HepG2 (cell line): ENCODE data around the gene AKAIN1. TPM values are rescaled to one million over a fixed set of nuclear protein-coding genes. Genes with fewer than 3 reads are reported as not detected.

Experiments
- ATAC-seq: fragments of 200-7000 bp; cut with Tn5 transposase; 3 replicates; pipeline ENCODE4 v1.9.1; 2020; ENCODE audit warnings: mild to moderate bottlenecking, moderate library complexity
- BruUV-seq: library from RNA; stranded (reverse); fragments of 400-500 nt; replicated peaks from 2 replicates; lab custom pipeline; 2021; lab: Mats Ljungman, UMichigan
- CTCF ChIA-PET: fragments of 300-600 bp; formaldehyde crosslinking; extraction: SDS; loops from one replicate; lab custom pipeline; 2021; ENCODE audit warnings: low total read pairs, inconsistent platforms, low intra/inter-chr PET ratio; lab: Yijun Ruan, JAX
- POLR2A ChIA-PET: fragments of 350-600 bp; sonication (Branson Sonifier 250); formaldehyde crosslinking; loops from one replicate; lab custom pipeline; 2020; ENCODE audit warnings: antibody characterized with exemption, inconsistent platforms; lab: Yijun Ruan, JAX
- DNase-seq: peaks from one replicate; pipeline ENCODE4 v3.0.0-alpha.2; 2015; ENCODE audit warnings: low spot score
- FAIRE-seq: peaks from 3 replicates; lab custom pipeline; 2011; peaks lifted over from hg19 to GRCh38; lab: Jason Lieb, UNC
- H2AFZ ChIP-seq: one replicate; pipeline ENCODE4 v1.6.1; 2011; ENCODE audit warnings: low read length, inconsistent platforms
- H3K27ac ChIP-seq: fragments of 300-600 bp; 3 replicates; pipeline ENCODE4 v1.8.0; 2011; ENCODE audit warnings: mixed run types, mild to moderate bottlenecking, mixed read lengths, low read length, inconsistent platforms; ENCODE audit not compliant: insufficient read depth; ENCODE audit errors: extremely low read length
- H3K27me3 ChIP-seq, 2 experiments: fragments of 200-600 bp in 1 of 2; 2 replicates in 1 of 2; 3 replicates in 1 of 2; pipeline versions ENCODE4 v1.6.0 to v1.8.0; 2011; ENCODE audit warnings: low read length in 2 of 2, mild to moderate bottlenecking in 2 of 2, moderate library complexity in 2 of 2, inconsistent platforms in 1 of 2; ENCODE audit not compliant: insufficient read depth in 2 of 2, control insufficient read depth in 1 of 2
- H3K36me3 ChIP-seq, 2 experiments: fragments of 200-600 bp in 1 of 2; replicated peaks in 1 of 2; 2 replicates in 1 of 2; 3 replicates in 1 of 2; pipeline versions ENCODE4 v1.5.1 to v1.8.0; 2011; ENCODE audit warnings: low read length in 2 of 2, inconsistent platforms in 1 of 2; ENCODE audit not compliant: insufficient read depth in 2 of 2, control insufficient read depth in 1 of 2
- H3K4me1 ChIP-seq: 2 replicates; pipeline ENCODE4 v1.5.1; 2012; ENCODE audit warnings: low read length, inconsistent platforms; ENCODE audit not compliant: insufficient read depth
- H3K4me2 ChIP-seq: 2 replicates; pipeline ENCODE4 v1.6.0; 2011; ENCODE audit warnings: low read depth, low read length, inconsistent platforms
- H3K4me3 ChIP-seq, 3 experiments: fragments of 200-600 bp in 1 of 3; sonication (generic), shearing (Covaris generic) in 1 of 3; replicated peaks in 1 of 3; 2 replicates each; pipeline ENCODE4 v1.5.1; 2011 to 2016; ENCODE audit warnings: low read length in 3 of 3, inconsistent platforms in 2 of 3, low read depth in 2 of 3, mild to moderate bottlenecking in 2 of 3, control low read depth in 1 of 3, mixed read lengths in 1 of 3; ENCODE audit not compliant: insufficient read depth in 1 of 3
- H3K79me2 ChIP-seq: one replicate; pipeline ENCODE4 v1.6.1; 2011; ENCODE audit warnings: low read length, inconsistent platforms; ENCODE audit not compliant: insufficient read depth
- H3K9ac ChIP-seq: 2 replicates; pipeline ENCODE4 v1.6.0; 2011; ENCODE audit warnings: mild to moderate bottlenecking, low read depth, low read length, inconsistent platforms; ENCODE audit not compliant: insufficient read depth
- H3K9me3 ChIP-seq: 2 replicates; pipeline ENCODE4 v1.5.1; 2012; ENCODE audit warnings: mild to moderate bottlenecking, low read length
- H4K20me1 ChIP-seq: 2 replicates; pipeline ENCODE4 v1.6.0; 2011; ENCODE audit warnings: inconsistent platforms, mild to moderate bottlenecking, low read length, moderate library complexity; ENCODE audit not compliant: insufficient read depth
- GPN1 ChIP-seq: sonication (generic); formaldehyde crosslinking; IDR thresholded peaks from 2 replicates; pipeline ENCODE4 v1.5.1; 2020; ENCODE audit warnings: missing genetic modification reagents, borderline replicate concordance
- HHEX ChIP-seq: IDR thresholded peaks from 2 replicates; pipeline ENCODE4 v1.6.1; 2016; ENCODE audit warnings: control low read depth
- MAFF ChIP-seq: IDR thresholded peaks from 2 replicates; pipeline ENCODE4 v1.6.1; 2011; ENCODE audit warnings: low read depth, low read length, improper control_type of control experiment
- NR1H2 ChIP-seq: sonication (generic); formaldehyde crosslinking; IDR thresholded peaks from 2 replicates; pipeline ENCODE4 v1.8.1; 2022; ENCODE audit warnings: low read depth, missing genetic modification reagents, borderline replicate concordance
- SNAPC2 ChIP-seq: sonication (generic); formaldehyde crosslinking; IDR thresholded peaks from 2 replicates; pipeline ENCODE4 v1.8.1; 2022; ENCODE audit warnings: mild to moderate bottlenecking, missing genetic modification reagents
- ZNF33B ChIP-seq: sonication (generic); formaldehyde crosslinking; IDR thresholded peaks from 2 replicates; pipeline ENCODE4 v1.5.1; 2020; ENCODE audit warnings: mild to moderate bottlenecking, missing genetic modification reagents
- ZNF432 ChIP-seq: sonication (generic); formaldehyde crosslinking; IDR thresholded peaks from 2 replicates; pipeline ENCODE4 v1.5.0; 2020; ENCODE audit warnings: missing genetic modification reagents, mild to moderate bottlenecking, borderline replicate concordance
- ZNF572 ChIP-seq: sonication (generic); formaldehyde crosslinking; IDR thresholded peaks from 2 replicates; pipeline ENCODE4 v1.5.1; 2020; ENCODE audit warnings: mild to moderate bottlenecking, missing genetic modification reagents
- ZNF652 ChIP-seq: IDR thresholded peaks from 2 replicates; pipeline ENCODE4 v1.6.1; 2016; ENCODE audit warnings: low read depth, borderline replicate concordance
- WGBS: methylation state at CpG from one replicate; pipeline ENCODE4 v1.1.6; 2017; ENCODE audit warnings: low lambda C conversion rate; 5-methylcytosine and 5-hydroxymethylcytosine counted together
- in situ Hi-C: cut with HindIII; loops from 2 replicates; pipeline ENCODE4 v1.10.0; 2017; ENCODE audit warnings: low pct_unique_long_range_greater_than_20kb; ENCODE audit not compliant: extremely low pct_ligation_motif_present
- intact Hi-C: fragments of 100-400 bp; cut with micrococcal nuclease; formaldehyde crosslinking; loops from one replicate; pipeline ENCODE4 v1.10.0; 2022; ENCODE audit not compliant: unreplicated experiment
- polyA plus RNA-seq, 8 experiments: library from polyadenylated mRNA; depleted of rRNA in 3 of 8; stranded (reverse) in 7 of 8; unstranded in 1 of 8; fragments of >200 nt; fragmentation: Illumina TruSeq in 4 of 8; extraction: Trizol in 4 of 8; gene quantifications; 2 replicates each; pipeline versions ENCODE4 v1.2.1 to v1.2.3, GENCODE V29; 2011 to 2016; ENCODE audit warnings: low read depth in 4 of 8, missing spikeins in 1 of 8, mixed read lengths in 1 of 8; ENCODE audit not compliant: insufficient read depth in 1 of 8
- total RNA-seq, 5 experiments: library from RNA; depleted of rRNA; stranded (reverse); fragments of >200 nt; fragmentation: Illumina TruSeq; extraction: Trizol; gene quantifications; 2 replicates each; pipeline ENCODE4 v1.2.3, GENCODE V29; 2016; ENCODE audit warnings: low read depth in 1 of 5

AKAIN1 gene
- total and polyA plus RNA-seq, 2 of the 13 experiments (the other 11 are each of a cell fraction or from before 2014, with no cell fraction given), result not detected

DNA sequence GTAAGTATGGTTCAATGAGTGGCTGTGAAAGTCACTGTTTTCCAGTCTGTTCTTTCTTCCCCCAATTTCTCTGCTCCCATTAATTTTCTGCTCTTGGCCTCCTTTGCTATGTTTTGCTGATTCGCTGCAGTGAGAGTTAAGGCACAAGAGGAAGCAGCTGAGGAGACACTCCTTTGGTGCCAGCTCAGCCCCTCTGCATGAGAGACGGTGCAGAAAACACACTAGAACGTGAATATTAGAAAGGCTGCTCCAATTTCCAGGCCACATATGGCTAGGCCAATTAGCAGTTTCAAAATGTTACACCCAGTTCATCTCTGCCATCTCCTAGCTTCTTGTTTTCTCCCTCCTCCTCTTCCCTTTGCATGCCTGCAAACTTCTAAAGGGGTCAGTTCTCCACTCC is 38.9 kb downstream of the AKAIN1 start:
- no peaks in the 10 kb centered on the region for H3K4me1 ChIP-seq
- FAIRE-seq, result no peak
- H3K27me3 ChIP-seq, result peaks cover 0 to 9% of the 10 kb centered on the region in 2 experiments; a peak in 3 of 5 replicates
- no peaks in the 10 kb centered on the region for H3K79me2 ChIP-seq
- H3K4me3 ChIP-seq, result no peak overlapping the region
- H3K27ac ChIP-seq, result no peak overlapping the region
- intact Hi-C loops, result no loop called here
- no peak overlapping the region for H3K4me2 ChIP-seq
- DNase-seq, result no peak
- no peak overlapping the region for H2AFZ ChIP-seq
- no TSS peak for BruUV-seq
- H3K36me3 ChIP-seq, result no peaks in the 10 kb centered on the region
- TF ChIP-seq ZNF432 (CRISPR knock-in tag) (no peak), ZNF33B (CRISPR knock-in tag) (no peak), ZNF572 (CRISPR knock-in tag) (no peak), ZNF652 (CRISPR knock-in tag) (no peak), HHEX (CRISPR knock-in tag) (no peak)
- WGBS, result 10% methylated on average over 3 of the region's 3 CpGs
- no peak overlapping the region for H3K9ac ChIP-seq
- POLR2A ChIA-PET, result no interaction called here
- in situ Hi-C loops, result no loop called here
- ATAC-seq, result no peak
- no peaks in the 10 kb centered on the region for H3K9me3 ChIP-seq
- H4K20me1 ChIP-seq, result no peaks in the 10 kb centered on the region
- CTCF ChIA-PET, result no interaction called here

DNA sequence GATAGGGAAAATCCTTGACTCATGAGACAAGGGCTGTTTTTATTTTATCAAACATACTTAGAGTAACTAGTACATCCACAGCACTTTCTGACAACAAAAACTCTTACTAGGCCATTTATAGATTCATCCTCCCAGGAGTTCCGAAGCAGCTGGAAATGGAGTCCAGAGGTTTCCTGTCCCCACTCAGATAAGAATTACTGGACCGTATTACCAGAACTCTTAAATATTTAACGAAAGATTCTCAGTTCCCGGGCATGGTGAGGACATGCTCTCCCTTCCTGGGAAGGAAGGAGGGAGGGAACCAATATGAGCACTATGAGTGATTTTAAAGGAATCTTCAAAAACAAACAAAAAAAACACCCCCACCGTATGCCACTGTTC is 41.2 kb downstream of the AKAIN1 start:
- H3K36me3 ChIP-seq, result no peaks in the 10 kb centered on the region
- no peaks in the 10 kb centered on the region for H4K20me1 ChIP-seq
- no peak overlapping the region for H2AFZ ChIP-seq
- in situ Hi-C loops, result no loop called here
- H3K27ac ChIP-seq, result no peak overlapping the region
- DNase-seq, result no peak
- no TSS peak for BruUV-seq
- no peaks in the 10 kb centered on the region for H3K9me3 ChIP-seq
- ChIA-PET POLR2A (no interaction called here), CTCF (no interaction called here)
- H3K27me3 ChIP-seq, result peaks cover 0 to 9% of the 10 kb centered on the region in 2 experiments; a peak in 3 of 5 replicates
- H3K79me2 ChIP-seq, result no peaks in the 10 kb centered on the region
- WGBS, result 29% methylated on average over 5 of the region's 5 CpGs
- ATAC-seq, result no peak
- no peak for TF ChIP-seq SNAPC2
- no peak for TF ChIP-seq MAFF
- TF ChIP-seq NR1H2 (CRISPR knock-in tag), result no peak
- TF ChIP-seq GPN1 (CRISPR knock-in tag), result no peak
- intact Hi-C loops, result no loop called here
- no peak overlapping the region for H3K4me3 ChIP-seq
- no peaks in the 10 kb centered on the region for H3K4me1 ChIP-seq
- H3K4me2 ChIP-seq, result no peak overlapping the region
- H3K9ac ChIP-seq, result no peak overlapping the region
- no peak for FAIRE-seq
